Mucosa of gallbladder (tissue), 1 donor: Measurements from ENCODE around the gene MAP3K21. TPM values are rescaled to one million over a fixed set of nuclear protein-coding genes. Genes with fewer than 3 reads are reported as not detected.

ENCODE experiments used
- DNase-seq: peaks from one replicate; pipeline ENCODE4 v3.0.0-alpha.2; 2020; ENCODE audit warnings: low spot score
- total RNA-seq: library from RNA; stranded (reverse); gene quantifications from one replicate; pipeline ENCODE4 v1.2.1, GENCODE V29; 2021
- donor health status: DM: no; HTN: no; CAD: no.

The MAP3K21 gene
- total RNA-seq, 1 donor from 2014 or later = 11.9 TPM

- peak; percentile 90 for DNase-seq
Observed at GRCh38 chr1:233359431-233359830, 31.9 kb downstream of the MAP3K21 start.

GRCh38 chr1:233359905-233360304, 32.4 kb downstream of the MAP3K21 start:
- no peak for DNase-seq

DNA sequence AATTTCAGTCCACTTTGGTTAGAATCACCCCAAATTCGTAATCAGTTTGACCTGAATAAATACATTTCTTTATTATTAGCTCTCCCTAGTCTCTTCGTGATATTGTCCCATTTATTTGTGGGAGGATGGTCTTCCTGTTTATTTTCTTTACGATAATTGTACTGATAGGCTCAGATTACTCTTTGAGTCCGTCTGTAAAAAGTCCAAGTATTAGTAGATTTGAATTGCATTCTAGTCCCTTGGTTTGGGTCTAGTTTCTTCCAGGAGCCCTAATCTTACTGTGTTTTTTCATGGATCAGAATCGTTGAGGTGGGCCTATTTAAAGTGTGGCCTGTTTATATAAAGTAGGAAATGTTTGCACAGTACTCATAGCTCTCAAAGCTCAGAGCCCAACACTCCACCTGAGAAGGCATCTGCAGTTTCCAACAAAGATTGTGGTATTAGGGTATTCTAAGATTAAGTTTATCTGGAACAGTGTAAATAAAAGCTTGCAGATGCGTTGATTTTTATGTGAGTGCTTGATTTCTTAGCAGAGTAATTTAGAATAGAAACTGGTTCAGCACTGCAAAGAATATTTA, 33.1 kb downstream of the MAP3K21 start:
- no peak for DNase-seq

- DNase-seq = no peak
Observed at GRCh38 chr1:233361876-233362275, 34.4 kb downstream of the MAP3K21 start.

DNA sequence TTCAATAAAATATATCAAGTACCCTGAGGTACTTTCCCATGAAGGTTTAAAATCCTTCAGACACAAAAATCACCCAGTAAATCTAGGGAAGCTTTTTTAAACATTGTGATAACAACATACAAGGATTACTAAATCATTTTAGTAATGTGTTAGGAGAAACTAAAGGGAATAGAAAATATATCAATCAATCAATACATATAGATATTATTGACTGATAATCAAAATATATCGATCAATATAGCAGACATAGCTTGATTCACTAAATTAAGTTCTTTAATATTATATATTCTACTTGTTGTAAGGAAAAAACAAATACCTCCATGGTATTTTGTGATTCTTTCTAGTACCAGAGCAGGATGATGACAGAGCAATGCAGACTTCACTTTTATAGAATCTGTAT, 35.2 kb downstream of the MAP3K21 start:
- DNase-seq = no peak

DNA sequence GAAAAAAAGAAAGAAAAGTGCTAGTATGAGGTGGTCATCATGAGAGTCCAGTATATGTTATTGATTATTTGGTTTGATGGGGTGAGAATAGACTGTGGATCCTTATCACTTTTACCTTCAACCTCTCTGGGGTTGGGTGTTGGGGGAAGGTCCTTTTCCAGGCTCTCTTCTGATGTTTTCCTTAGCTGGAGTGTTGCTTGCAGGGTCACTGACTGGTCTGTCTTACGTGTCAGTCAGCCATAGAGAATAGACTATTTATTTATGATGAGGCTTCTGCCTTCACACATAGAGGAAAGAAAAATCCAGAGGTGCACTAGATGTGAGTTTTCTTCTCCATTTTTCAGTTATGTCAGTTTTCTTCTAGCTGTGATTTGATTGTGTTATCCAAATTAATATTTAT, 36.5 kb downstream of the MAP3K21 start:
- no peak for DNase-seq

DNA sequence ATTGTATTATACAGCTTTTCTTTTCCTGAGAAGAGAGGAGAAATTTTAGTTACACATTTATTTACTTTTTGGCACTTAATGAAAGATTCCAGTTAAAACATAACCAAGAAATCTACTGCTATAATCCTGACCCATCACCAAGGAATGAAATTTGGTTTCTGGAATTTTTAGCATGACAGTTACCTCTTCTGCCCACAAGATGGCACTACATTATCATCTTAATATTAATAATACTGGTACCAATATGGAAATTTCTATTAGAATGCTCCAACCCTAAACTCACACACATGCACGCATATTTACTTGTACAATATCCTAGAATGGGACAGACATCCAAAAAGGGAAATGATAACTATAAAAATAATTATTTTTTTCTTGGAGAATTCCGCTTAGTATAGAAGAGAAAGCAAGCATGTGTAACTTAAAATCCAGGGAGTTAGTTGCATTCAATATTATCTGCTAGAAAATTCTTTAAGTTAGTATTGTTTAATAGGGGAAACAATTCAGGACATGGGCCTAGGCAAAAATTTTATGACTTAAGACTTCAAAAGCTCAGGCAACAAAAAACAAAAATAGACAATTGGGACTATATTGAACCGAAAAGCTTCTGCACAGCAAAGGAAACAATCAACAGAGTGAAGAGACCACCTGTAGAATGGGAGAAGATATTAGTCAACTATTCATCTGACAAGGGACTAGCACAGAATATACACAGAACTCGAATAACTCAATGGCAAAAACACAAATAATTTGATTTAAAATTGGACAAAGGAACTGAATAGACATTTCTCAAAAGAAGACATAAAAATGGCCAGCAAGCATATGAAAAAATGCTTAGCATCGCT, 37.4 kb downstream of the MAP3K21 start:
- DNase-seq = no peak

GRCh38 chr1:233366575-233366974, 39.1 kb downstream of the MAP3K21 start:
- DNase-seq = no peak

DNA sequence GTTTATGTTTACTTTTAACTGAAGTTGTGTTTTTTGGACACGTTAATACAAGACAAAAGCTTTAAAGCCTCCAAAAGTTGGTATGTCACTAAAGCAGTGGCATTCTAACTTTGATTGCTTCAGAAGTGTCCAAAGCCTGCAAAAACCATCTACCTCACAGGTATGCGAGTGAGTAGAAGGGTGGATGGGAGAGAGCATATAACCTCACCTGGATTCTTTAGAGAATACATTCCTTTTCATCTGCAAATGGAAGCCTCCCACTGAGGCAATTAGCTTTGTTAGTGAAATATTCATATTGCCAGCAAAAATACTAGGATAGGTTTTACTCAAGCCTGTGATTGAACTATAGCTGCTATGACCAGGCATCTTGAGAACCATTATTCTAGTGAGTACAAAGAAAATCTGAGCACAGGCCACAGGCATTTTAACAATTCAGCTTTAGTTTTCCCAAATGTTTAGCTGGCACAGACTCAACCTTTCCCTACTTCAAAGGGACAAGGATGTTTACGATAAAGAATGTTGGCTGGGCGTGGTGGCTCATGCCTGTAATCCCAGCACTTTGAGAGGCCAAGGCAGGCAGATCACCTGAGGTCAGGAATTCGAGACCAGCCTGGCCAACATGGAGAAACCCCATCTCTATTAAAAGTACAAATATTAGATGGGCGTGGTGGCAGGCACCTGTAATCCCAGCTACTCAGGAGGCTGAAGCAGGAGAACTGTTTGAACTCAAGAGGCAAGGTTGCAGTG, 39.7 kb downstream of the MAP3K21 start:
- no peak for DNase-seq

GRCh38 chr1:233368106-233368788, 40.7 kb downstream of the MAP3K21 start:
- no peak for DNase-seq

GRCh38 chr1:233368789-233369130, 41.2 kb downstream of the MAP3K21 start:
- no peak for DNase-seq

DNA sequence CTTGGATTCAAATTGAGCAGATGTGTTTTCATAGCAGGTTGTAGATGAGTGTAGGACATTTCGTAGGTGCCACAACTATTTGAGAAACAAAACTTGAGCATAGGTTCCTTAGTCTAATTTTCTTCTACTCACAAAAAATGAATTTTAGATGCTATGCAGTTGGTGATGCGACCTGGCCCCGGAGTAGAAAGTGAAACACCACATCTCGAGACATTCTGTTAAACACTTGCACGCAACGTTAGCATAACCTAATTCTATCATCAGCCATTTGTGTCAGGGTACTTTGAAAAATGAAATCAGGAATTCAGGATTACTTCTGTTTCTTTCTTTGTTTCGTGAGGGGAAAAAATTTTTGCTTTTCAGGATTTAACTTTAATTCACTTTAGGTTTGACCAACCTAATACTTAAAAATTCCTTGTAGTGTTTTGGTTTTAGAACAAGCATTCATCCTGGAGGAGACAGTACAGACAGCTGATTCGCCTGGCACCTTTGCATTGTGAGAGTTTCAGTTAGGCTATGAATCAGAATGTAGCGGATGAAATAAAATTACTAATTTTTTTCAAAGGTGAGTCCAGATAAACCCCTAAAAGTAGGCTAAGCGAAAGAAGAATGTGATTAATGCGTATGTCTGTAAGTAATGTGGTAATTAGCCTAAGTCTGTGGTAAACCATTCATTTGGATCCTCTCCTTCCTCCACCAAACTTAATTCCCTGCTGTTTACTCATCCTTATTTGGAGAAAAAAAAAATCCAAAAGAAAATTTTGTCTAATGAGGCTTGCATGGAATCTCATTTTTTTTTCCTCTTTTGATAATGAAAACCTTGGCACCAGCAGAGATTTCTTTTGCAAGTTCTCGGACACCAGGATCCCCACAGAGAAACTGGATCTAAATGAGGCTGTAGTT, 44.9 kb downstream of the MAP3K21 start:
- DNase-seq = no peak

GRCh38 chr1:233373226-233373625, 45.7 kb downstream of the MAP3K21 start:
- DNase-seq = no peak

- no peak for DNase-seq
Observed at GRCh38 chr1:233375653-233376052, 48.1 kb downstream of the MAP3K21 start.

DNA sequence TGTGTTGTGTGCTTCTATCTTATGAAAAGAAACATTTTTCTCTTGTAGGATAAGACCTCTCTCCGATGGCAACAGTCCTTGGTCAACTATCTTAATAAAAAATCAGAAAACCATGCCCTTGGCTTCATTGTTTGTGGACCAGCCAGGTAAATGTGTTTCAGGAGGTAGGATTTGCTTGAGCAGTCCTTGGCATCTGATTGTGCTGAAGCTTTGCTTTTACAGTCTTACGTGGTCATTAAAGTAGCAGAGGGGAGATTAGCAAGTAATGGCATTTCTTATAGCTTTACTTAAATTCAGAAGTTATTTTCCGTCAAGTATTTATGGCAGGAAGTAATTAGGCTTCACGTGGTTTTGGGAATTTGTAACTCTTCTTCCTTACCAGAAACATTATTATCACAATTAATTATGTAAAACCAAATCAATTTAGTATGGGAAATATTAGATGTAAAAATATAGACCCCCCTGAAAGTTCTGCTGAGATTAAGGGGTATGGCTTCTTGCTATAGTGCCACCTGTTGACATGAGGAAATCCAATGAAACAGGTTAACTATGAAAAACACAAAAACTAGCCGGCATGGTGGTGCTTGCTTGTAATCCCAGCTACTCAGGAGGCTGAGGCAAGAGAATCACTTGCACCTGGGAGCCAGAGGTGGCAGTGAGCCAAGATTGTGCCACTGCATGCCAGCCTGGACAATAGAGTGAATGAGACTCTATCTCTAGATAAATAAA, 49.0 kb downstream of the MAP3K21 start:
- no peak for DNase-seq

- no peak for DNase-seq
Observed at GRCh38 chr1:233379869-233380438, 52.4 kb downstream of the MAP3K21 start.

GRCh38 chr1:233381806-233382205, 54.3 kb downstream of the MAP3K21 start:
- no peak for DNase-seq

DNA sequence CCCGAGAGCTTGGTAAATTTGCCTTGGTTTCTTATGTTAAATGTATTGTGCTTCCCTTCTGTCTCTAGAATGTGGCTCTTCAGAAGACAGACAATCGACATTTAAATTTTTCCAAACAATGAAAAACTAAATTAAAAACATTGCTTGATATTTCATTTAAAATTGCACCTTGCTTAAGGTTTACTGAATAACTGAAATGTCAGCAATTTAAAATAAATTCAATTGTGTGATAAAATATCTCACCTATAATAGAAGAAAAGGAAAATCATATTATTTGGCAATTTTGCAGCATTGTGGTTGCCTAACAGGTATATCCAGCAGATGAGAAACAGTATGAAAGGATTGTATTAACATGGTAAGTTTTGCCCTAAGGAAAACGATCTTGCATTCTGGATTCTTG, 56.5 kb downstream of the MAP3K21 start:
- no peak for DNase-seq

DNA sequence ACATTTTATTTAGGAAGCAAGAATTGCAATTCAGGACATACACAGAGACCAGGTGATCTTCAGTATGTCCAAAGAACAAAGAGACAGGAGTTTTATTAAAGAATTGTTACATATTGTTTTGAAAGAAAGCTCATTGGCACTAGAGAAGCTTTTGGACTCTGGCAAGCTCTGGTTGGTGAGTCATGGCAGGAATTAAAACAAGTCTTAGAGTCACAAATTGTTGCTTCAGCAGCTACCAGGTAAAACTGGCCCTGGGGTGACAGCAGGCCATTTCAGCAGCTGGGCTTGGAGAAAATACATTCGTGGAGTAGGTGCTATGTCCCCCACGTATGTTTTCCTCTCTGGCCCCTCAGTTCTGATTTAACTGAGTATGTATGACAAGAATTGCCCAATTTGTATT, 58.8 kb downstream of the MAP3K21 start:
- DNase-seq = no peak

GRCh38 chr1:233387585-233387984, 60.1 kb downstream of the MAP3K21 start:
- DNase-seq = no peak
